MM.1S (cell line): ENCODE results near the gene CHERP.
"Not testable (repeated sequence)": the region's sequence is repeated elsewhere in the genome, so short reads cannot be mapped to it uniquely, and the experiment has no call there.

Experiments
- DNase-seq: peaks from one replicate; pipeline ENCODE4 v3.0.0-alpha.2; 2015
- H2AFZ ChIP-seq: fragments of 300-600 bp; sonication (generic); 2 replicates; pipeline ENCODE4 v1.6.0; 2016; ENCODE audit warnings: antibody characterized with exemption, low read length
- H3F3A ChIP-seq: fragments of 300-600 bp; sonication (generic); 2 replicates; pipeline ENCODE4 v1.6.1; 2016; ENCODE audit warnings: mild to moderate bottlenecking, antibody characterized with exemption, low read length, moderate library complexity, mixed read lengths; ENCODE audit not compliant: insufficient read depth
- H3K27ac ChIP-seq: fragments of 300-600 bp; sonication (generic); 2 replicates; pipeline ENCODE4 v1.5.1; 2016; ENCODE audit warnings: mild to moderate bottlenecking, low read length
- H3K27me3 ChIP-seq: fragments of 300-600 bp; sonication (generic); replicated peaks from 2 replicates; pipeline ENCODE4 v1.6.0; 2016; ENCODE audit warnings: low read length; ENCODE audit not compliant: insufficient read depth
- H3K36me3 ChIP-seq: fragments of 300-600 bp; sonication (generic); replicated peaks from 2 replicates; pipeline ENCODE4 v1.6.1; 2016; ENCODE audit warnings: mild to moderate bottlenecking, low read length, mixed read lengths; ENCODE audit not compliant: insufficient read depth
- H3K4me1 ChIP-seq: fragments of 300-600 bp; sonication (generic); 2 replicates; pipeline ENCODE4 v1.6.1; 2016; ENCODE audit warnings: low read length, mixed read lengths
- H3K4me2 ChIP-seq: fragments of 300-600 bp; sonication (generic); 2 replicates; pipeline ENCODE4 v1.6.0; 2016; ENCODE audit warnings: low read depth, low read length
- H3K4me3 ChIP-seq: fragments of 300-600 bp; sonication (generic); 2 replicates; pipeline ENCODE4 v1.5.1; 2016; ENCODE audit warnings: low read length, mixed read lengths
- H3K79me2 ChIP-seq: fragments of 300-600 bp; sonication (generic); 2 replicates; pipeline ENCODE4 v1.6.1; 2016; ENCODE audit warnings: mixed run types, low read length, mixed read lengths
- H3K9ac ChIP-seq: fragments of 300-600 bp; sonication (generic); 2 replicates; pipeline ENCODE4 v1.6.1; 2016; ENCODE audit warnings: low read length, mixed read lengths
- H3K9me2 ChIP-seq: fragments of 300-600 bp; sonication (generic); replicated peaks from 2 replicates; pipeline ENCODE4 v1.6.1; 2016; ENCODE audit warnings: mild to moderate bottlenecking, low read length, mixed read lengths; ENCODE audit not compliant: insufficient read depth
- H3K9me3 ChIP-seq: fragments of 300-600 bp; sonication (generic); replicated peaks from 2 replicates; pipeline ENCODE4 v1.6.1; 2016; ENCODE audit warnings: mild to moderate bottlenecking, low read length, mixed read lengths; ENCODE audit not compliant: insufficient read depth
- H4K20me1 ChIP-seq: fragments of 300-600 bp; sonication (generic); 2 replicates; pipeline ENCODE4 v1.6.1; 2016; ENCODE audit warnings: mild to moderate bottlenecking, low read length, moderate library complexity, mixed read lengths; ENCODE audit not compliant: insufficient read depth
- CTCF ChIP-seq: fragments of 300-600 bp; sonication (generic); IDR thresholded peaks from 2 replicates; pipeline ENCODE4 v1.5.1; 2016; ENCODE audit warnings: antibody characterized with exemption, low read length, mixed read lengths
- EZH2 ChIP-seq: fragments of 300-600 bp; sonication (generic); optimal IDR thresholded peaks from 2 replicates; pipeline ENCODE3; 2017; ENCODE audit warnings: low read depth, mild to moderate bottlenecking, antibody characterized with exemption, low read length, mixed read lengths
- EZH2phosphoT487 ChIP-seq: fragments of 300-600 bp; sonication (generic); IDR thresholded peaks from 2 replicates; pipeline ENCODE4 v1.6.1; 2018; ENCODE audit warnings: antibody characterized with exemption, low read length

The CHERP gene

GRCh38 chr19:16516381-16516780 is 25.9 kb downstream of the CHERP start:
- no peaks in the 10 kb centered on the region for H3K9me2 ChIP-seq
- peaks cover 16% of the 10 kb centered on the region for H3K36me3 ChIP-seq
- no peak overlapping the region for H3K9ac ChIP-seq
- H3K4me3 ChIP-seq = no peak overlapping the region
- no peaks in the 10 kb centered on the region for H3K79me2 ChIP-seq
- H2AFZ ChIP-seq = no peak overlapping the region
- no peak overlapping the region for H3K4me2 ChIP-seq
- no peaks in the 10 kb centered on the region for H3F3A ChIP-seq
- DNase-seq = no peak
- H3K27me3 ChIP-seq = no peaks in the 10 kb centered on the region
- H3K4me1 ChIP-seq = no peaks in the 10 kb centered on the region
- H3K9me3 ChIP-seq = no peaks in the 10 kb centered on the region
- no peak for TF ChIP-seq EZH2
- TF ChIP-seq CTCF = no peak
- no peak for TF ChIP-seq EZH2phosphoT487
- no peak overlapping the region for H3K27ac ChIP-seq
- H4K20me1 ChIP-seq = no peaks in the 10 kb centered on the region

GRCh38 chr19:16514383-16515019 is 27.7 kb downstream of the CHERP start:
- Histone ChIP-seq H4K20me1 (no peaks in the 10 kb centered on the region), H3K27ac (no peak overlapping the region), H3K9me2 (no peaks in the 10 kb centered on the region), H3K4me1 (no peaks in the 10 kb centered on the region), H3K4me2 (no peak overlapping the region), H3K4me3 (no peak overlapping the region), H3K9me3 (no peaks in the 10 kb centered on the region), H3K27me3 (no peaks in the 10 kb centered on the region), H3K9ac (no peak overlapping the region), H3K79me2 (no peaks in the 10 kb centered on the region), H3F3A (no peaks in the 10 kb centered on the region), H2AFZ (no peak overlapping the region), H3K36me3 (peaks cover 7% of the 10 kb centered on the region; the same call in 1 of the 2 replicates)
- TF ChIP-seq EZH2phosphoT487 (no peak), CTCF (no peak), EZH2 (no peak)
- DNase-seq = no peak

- H3K27ac ChIP-seq, H4K20me1 ChIP-seq, H3K36me3 ChIP-seq, DNase-seq, H3K79me2 ChIP-seq, H3K4me2 ChIP-seq, H3K9ac ChIP-seq, H2AFZ ChIP-seq, H3K27me3 ChIP-seq, H3F3A ChIP-seq, H3K9me3 ChIP-seq, H3K4me1 ChIP-seq, H3K4me3 ChIP-seq, H3K9me2 ChIP-seq: not testable (repeated sequence)
These were observed 29.6 kb downstream of the CHERP start for GRCh38 chr19:16512611-16513010.
